Activated CD4-positive, alpha-beta T cell treated with anti-CD3 and anti-CD28 coated beads, Interleukin-2, amount 50 U/mL, for 24 hours (primary cell): ENCODE data around the gene SUGCT.
"Not testable (repeated sequence)": the region's sequence is repeated elsewhere in the genome, so short reads cannot be mapped to it uniquely, and the experiment has no call there.

ENCODE experiments used
- DNase-seq, 2 donors: peaks; one replicate each; pipeline ENCODE4 v3.0.0-alpha.2; 2020; ENCODE audit warnings: low read depth in 1 of 2, low spot score in 1 of 2

Gene SUGCT

GRCh38 chr7:40134428-40135316 is at the start of gene SUGCT, which contains the start of gene MPLKIP:
TSS of gene SUGCT (plus strand) at chr7:40135005.
TSS of gene MPLKIP (minus strand) at chr7:40134622. CDS start at chr7:40134567, 55 bp downstream.
- peak; percentile 83 to 88 for DNase-seq

DNA sequence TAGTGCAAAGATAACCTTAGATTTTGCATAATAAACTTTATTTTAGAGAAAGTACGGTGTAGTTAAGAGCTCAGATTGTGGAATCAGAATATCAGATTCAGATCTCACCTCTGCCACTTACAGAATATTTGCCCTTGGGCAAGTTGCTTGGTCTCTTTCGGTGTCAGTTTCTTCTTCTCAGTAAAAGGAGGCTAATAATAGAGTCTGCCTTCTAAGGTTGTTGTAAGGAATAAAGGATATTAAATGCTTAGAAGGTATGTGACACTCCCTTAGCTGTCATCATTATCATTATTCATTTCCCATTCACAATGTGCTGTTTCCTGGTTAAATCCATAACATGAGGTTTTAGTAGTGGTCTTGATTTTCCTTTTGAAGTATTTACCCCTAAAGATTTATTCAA is 42.6 kb upstream of the SUGCT start:
- no peak for DNase-seq

- DNase-seq = no peak
Measured at GRCh38 chr7:40093631-40094350, 41.0 kb upstream of the SUGCT start.

DNA sequence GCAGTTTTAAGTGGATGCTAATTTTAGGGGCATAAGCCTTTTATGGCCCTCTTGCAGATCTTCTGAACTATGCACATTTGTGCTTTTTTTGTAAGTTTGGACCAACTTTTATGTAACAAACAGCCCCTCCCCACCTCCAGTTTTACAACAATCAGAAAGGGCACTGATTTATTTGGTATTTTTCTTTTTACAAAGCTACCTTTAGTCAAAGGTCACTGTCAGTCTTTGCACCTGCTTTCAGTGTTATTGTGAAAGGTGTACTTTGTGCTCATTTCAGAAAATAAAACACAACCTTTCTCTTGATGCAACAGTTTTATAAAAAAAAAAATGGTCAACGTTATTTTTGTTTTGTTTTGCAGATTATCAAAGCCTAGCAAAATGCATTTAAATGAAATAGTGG is 39.6 kb upstream of the SUGCT start:
- no peak for DNase-seq

- DNase-seq = no peak
Measured at GRCh38 chr7:40095695-40096327, 39.0 kb upstream of the SUGCT start.

GRCh38 chr7:40097728-40098127 is 37.1 kb upstream of the SUGCT start:
- DNase-seq = no peak

DNA sequence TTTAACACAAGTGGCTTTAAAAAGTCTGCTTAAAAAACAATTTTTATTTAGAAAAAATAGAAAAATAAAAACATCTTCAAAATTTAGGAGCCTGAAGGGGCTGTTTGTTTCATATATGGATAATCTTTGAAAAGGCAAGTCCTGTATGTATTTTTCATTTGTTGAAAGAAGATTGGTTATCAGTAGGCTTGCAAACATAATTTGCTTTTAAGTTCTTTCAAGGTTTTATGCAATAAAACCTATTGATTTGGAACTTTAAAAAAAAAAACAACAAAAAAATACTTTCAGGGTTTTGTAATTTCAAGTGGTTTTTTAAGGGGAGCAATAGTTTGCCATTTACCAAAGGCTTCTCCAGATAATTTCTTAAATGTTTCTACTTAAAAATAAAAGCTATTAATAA is 36.0 kb upstream of the SUGCT start:
- DNase-seq = no peak

DNA sequence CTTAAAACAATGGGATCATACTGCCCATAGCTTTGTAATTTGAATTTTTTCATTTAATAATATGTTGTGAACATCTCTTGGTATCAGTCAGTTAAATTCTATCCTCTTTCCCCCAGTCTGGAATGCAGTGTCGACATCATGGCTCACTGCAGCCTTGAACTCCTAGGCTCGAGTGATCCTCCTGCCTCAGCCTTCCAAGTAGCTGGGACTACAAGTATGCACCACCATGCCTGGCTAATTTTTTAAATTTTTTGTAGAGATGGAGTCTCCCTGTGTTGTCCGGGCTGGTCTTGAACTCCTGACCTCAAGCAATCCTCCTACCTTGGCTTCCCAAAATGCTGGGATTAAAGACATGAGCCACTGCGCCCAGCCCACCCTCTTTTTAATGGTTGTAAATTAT is 35.0 kb upstream of the SUGCT start:
- no peak for DNase-seq

DNA sequence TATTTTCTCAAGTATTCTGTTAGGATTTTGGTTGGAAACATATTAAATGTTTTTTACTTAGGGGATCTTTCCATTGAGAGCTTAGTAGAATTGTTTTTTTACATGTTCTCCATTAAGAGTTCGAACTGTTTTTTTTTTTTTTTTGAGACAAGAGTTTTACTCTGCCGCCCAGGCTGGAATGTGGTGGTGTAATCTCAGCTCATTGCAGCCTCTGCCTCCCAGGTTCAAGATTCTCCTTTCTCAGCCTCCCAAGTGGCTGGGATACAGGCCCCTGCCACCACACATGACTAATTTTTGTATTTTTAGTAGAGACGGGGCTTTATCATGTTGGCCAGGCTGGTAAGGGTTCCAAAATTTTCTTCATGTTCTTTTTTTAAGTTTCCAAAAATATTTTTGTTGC is 33.6 kb upstream of the SUGCT start:
- DNase-seq = no peak

- no peak for DNase-seq
Measured at GRCh38 chr7:40102897-40103296, 31.9 kb upstream of the SUGCT start.

DNA sequence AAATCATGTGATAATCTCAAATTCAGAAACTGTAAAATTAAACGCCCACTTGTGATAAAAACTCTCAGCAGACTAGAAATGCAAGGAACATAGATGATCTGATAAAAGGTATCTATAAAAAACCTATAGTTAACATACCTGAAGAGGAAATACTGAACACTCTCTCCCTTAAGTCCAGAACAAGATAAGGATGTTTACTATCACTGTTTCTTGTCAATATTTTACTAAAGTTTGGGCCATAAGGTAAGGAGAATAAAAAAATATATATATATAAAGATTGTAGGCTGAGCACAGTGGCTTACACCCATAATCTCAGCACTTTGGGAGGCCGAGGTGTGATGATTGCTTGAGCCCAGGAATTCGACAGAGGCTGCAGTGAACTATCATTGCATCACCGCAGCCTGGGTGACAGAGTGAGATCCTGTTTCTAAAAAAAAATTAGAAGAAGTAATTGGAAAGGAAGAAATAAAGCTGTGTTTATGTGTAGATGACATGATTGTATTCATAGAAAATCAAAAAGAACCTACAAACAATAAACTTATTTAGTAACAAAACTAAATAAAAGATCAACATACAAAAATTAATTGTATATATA is 28.8 kb upstream of the SUGCT start:
- no peak for DNase-seq

- no peak for DNase-seq
Measured at GRCh38 chr7:40115936-40116335, 18.9 kb upstream of the SUGCT start.

GRCh38 chr7:40117199-40117598 is 17.6 kb upstream of the SUGCT start:
- DNase-seq = not testable (repeated sequence)

GRCh38 chr7:40118201-40118600 is 16.6 kb upstream of the SUGCT start:
- DNase-seq = not testable (repeated sequence)

- no peak for DNase-seq
Measured at GRCh38 chr7:40120020-40120419, 14.8 kb upstream of the SUGCT start.

DNA sequence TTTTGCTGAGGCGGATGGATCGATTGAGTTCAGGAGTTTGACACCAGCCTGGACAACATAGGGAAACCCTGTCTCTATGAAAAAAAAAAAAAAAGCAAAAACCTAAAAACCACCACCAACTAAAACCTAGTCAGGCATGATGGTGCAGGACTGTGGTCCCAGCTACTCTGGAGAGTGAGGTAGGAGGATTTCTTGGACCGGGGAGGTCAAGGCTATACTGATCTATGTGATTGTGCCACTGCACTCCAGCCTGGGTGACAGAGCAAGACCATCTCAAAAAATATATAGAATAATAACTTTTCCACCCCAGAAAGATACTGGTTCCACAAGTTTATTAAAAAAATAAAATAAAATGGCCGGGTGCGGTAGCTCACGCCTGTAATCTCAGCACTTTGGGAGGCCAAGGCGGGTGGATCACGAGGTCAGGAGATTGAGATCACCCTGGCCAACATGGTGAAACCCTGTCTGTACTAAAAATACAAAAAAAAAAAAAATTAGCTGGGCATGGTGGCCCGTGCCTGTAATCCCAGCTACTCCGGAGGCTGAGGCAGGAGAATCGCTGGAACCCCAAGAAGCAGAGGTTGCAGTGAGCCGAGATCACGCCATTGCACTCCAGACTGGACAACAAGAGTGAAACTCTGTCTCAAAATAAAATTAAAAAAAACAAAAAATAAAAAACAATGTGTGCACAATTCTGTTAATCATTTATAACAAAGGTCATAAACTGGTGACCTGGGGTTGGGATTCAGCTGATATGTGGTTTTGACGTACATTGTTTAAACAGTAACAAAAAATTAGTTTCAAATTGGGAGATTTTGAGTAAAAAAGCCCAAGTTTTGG is 12.5 kb upstream of the SUGCT start:
- not testable (repeated sequence) for DNase-seq

DNA sequence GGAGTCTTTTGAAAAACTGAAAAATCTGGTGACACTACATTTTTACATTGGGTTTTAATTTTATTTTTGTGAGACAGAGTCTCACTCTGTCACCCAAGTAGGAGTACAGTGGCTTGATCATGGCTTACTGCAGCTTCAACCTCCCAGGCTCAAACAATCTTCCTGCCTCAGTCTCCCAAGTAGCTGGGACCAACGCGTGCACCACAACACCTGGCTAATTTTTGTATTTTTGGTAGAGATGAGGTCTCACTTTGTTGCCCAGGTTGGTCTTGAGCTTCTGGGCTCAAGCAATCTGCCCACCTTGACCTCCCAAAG is 11.9 kb upstream of the SUGCT start:
- DNase-seq = no peak

DNA sequence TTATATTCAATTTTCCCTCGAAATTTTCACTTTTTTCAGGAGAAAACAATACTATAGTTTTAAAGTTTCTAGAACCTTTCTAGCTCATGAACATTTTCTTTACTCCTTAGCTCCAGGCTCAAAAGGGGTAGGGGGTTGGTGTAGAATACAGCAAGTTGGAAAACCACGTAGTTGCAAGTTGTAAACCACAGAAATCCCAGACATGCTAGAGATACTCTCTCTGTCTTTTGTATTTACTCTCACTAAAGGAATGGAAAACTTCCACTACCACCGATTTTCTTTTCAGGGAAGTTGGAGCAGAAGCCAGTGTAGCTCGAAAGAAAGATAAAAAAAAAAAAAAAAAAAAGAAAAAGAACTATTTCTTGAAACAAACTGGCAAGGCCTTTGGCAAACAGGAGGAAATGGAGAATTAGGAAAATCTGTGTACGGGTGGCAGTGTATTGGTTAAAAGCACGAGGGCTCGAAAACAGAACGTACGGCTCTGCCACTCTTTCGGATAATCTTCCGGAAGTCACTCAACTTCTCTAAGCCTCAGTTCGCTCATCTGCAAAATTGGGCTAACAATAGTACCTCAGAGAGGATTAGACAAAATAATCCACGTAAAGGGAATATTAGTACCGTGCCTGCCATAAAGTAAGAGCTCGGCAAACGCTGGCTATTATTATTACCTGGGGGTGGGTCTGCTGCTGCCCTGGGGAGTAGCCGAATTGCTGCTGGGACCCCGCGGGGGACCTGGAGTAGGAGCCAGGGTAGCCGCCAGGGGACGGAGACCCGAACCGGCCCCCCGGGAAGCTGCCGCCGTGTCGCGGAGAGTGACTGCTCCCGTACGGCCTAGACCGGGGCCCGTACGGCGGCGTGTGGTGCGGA is 1.0 kb upstream of the SUGCT start:
- no peak for DNase-seq

GRCh38 chr7:40135317-40135610 is 459 bp downstream of the SUGCT start:
- no peak for DNase-seq

DNA sequence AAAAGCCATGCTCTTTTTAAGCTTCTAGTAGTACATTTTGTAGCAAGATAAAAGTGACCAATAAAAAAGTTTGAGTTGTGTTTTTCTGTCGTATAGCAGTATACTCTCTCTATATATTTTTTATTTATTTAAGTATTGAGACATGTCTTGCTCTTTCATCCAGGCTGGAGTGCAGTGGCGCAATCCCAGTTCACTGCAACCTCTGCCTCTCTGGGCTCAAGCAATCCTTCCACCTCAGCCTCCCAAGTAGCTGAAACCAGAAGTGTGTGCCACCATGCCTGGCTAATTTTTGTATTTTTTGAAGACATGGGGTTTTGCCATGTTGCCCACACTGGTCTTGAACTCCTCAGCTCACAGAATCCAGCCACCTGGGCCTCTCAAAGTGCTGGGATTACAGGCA is 2.8 kb downstream of the SUGCT start:
- no peak for DNase-seq
